Fibroblast of skin of left biceps (primary cell): ENCODE results near the gene SMO.
"Not testable (repeated sequence)": the region's sequence is repeated elsewhere in the genome, so short reads cannot be mapped to it uniquely, and the experiment has no call there.

ENCODE experiments used
- DNase-seq, 2 experiments: peaks; one replicate each; pipeline ENCODE4 v3.0.0-alpha.2; 2013; ENCODE audit warnings: low read depth in 2 of 2

Gene SMO

DNA sequence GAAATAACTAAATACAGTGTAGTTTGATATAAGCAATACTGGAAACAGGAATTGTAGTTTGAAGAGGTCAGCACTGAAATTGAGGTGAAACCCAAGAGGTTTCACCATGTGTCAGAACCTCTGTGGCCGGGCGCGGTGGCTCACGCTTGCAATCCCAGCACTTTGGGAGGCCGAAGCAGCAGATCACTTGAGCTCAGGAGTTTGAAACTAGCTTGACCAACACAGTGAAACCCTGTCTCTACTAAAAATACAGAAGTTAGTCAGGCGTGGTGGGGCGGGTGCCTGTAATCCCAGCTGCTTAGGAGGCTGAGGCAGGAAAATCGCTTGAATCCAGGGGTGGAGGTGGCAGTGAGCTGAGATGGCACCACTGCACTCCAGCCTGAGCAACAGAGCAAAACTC, 50.1 kb downstream of the SMO start:
- DNase-seq = no peak

GRCh38 chr7:129240119-129240820, 51.8 kb downstream of the SMO start:
- DNase-seq = no peak

GRCh38 chr7:129244220-129244619, 55.8 kb downstream of the SMO start:
- no peak for DNase-seq

GRCh38 chr7:129245533-129245932, 57.1 kb downstream of the SMO start:
- no peak for DNase-seq

GRCh38 chr7:129247087-129247486, 58.7 kb downstream of the SMO start:
- no peak for DNase-seq

DNA sequence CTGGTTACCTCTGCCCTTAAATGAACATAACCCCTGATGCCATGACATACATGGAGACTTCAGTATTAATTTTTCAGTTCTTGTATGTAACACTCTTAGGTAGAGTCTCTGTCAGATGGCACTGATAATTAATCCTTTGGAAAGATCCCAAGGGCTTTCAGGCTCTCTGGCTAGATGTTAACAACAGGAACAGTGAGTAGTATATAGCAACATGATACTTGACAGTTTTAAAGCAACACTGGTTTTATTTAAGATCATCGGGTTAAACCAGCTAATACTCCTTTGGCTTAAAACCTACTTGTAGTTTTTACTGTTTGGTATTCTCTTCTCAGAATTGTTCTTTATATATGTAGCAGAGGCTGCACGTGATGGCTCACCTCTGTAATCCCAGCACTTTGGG, 63.7 kb downstream of the SMO start:
- DNase-seq = no peak

DNA sequence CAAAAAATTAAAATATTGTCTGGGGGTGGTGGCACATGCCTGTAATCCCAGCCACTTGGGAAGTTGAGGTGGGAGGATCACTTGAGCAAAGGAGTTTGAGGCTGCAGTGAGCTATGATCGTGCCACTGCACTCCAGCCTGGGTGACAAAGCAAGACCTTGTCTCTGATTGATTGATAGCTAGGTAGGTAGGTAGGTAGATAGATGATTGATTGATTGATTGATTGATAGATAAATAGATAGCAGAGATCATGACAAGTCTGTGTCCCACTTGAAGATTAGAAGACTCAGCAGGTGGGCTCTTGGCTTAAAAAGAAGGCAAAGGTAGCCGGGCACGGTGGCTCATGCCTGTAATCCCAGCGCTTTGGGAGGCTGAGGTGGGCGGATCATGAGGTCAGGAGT, 64.2 kb downstream of the SMO start:
- DNase-seq = not testable (repeated sequence)

DNA sequence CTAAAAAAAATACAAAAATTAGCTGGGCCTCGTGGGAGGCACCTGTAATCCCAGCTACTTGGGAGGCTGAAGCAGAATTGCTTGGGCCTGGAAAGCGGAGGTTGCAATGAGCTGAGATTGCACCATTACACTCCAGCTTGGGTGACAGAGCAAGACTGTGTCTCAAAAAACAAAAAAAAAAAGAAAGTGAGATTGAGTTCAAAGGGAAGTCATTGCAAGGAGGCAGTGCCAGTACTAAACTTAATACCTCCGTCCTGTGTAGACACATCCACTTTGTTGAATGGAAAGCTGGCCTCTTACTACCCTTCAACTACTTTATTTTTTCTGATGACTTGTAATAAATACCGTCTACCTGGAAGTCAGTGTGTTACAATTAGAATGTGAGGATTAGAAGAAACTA, 67.4 kb downstream of the SMO start:
- no peak for DNase-seq

DNA sequence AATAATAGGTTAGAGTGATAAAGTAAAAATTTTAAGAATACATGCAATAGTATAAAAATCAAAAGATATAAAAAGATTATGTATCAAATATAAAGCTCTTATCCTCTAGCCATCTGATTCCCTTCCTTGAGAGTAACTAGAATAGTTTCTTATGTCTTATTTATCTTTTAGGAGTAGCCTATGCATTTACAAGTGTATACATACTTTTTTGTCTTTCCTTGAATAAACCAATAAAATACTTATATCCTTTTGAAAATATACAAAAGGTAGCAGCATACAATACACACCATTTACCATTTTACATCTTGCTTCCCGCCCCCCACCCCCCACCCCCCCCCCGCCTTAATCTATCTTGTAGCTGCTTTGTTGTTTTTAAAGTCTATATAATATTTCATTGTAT, 67.8 kb downstream of the SMO start:
- DNase-seq = no peak

GRCh38 chr7:129257168-129257567, 68.7 kb downstream of the SMO start:
- no peak for DNase-seq

GRCh38 chr7:129258649-129259389, 70.4 kb downstream of the SMO start:
- no peak for DNase-seq

DNA sequence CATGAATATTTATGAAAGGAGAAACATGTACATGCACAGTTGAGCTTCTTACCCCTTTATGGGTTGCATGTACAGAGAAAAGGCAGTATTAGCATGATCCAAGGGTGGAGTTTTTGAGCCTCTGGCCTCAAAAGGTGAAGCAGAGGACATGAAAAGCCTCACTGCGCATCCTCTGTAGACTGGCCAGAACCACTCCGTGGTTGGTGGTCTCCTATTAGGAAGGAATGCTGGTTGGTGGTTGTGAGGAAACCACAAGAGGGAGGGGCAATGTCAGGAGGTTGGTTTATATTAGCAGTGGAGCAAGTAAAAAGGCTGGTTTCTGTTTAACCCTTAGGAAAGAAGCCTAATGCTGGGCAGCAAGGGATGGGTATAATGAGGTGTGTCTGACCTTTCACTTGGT, 73.9 kb downstream of the SMO start:
- DNase-seq = no peak
